IPS DF 4.7 (cell line): Measurements from ENCODE around the gene SLC39A11.
"Not testable (repeated sequence)": the region's sequence is repeated elsewhere in the genome, so short reads cannot be mapped to it uniquely, and the experiment has no call there.

Source experiments
- DNase-seq: peaks from one replicate; pipeline ENCODE4 v3.0.0-alpha.2; 2013; ENCODE audit warnings: low spot score; ENCODE audit errors: extremely low read depth

Gene SLC39A11

GRCh38 chr17:72719578-72720493 lies 372.7 kb downstream of the SLC39A11 start:
- no peak for DNase-seq

- no peak for DNase-seq
Observed at GRCh38 chr17:72719206-72719577, 373.3 kb downstream of the SLC39A11 start.

- no peak for DNase-seq
Observed at GRCh38 chr17:72717676-72718075, 374.8 kb downstream of the SLC39A11 start.

- no peak for DNase-seq
Observed at GRCh38 chr17:72717276-72717675, 375.2 kb downstream of the SLC39A11 start.

- DNase-seq, result no peak
Observed at GRCh38 chr17:72715906-72716572, 376.4 kb downstream of the SLC39A11 start.

GRCh38 chr17:72714357-72714966 lies 378.0 kb downstream of the SLC39A11 start:
- no peak for DNase-seq

GRCh38 chr17:72713701-72714100 lies 378.8 kb downstream of the SLC39A11 start:
- DNase-seq, result no peak

GRCh38 chr17:72711521-72712310 lies 380.8 kb downstream of the SLC39A11 start:
- no peak for DNase-seq

- no peak for DNase-seq
Observed at GRCh38 chr17:72710834-72711233, 381.7 kb downstream of the SLC39A11 start.

- no peak for DNase-seq
Observed at GRCh38 chr17:72710202-72710601, 382.3 kb downstream of the SLC39A11 start.

- not testable (repeated sequence) for DNase-seq
Observed at GRCh38 chr17:72708682-72709081, 383.8 kb downstream of the SLC39A11 start.

- DNase-seq, result no peak
Observed at GRCh38 chr17:72707881-72708280, 384.6 kb downstream of the SLC39A11 start.

- no peak for DNase-seq
Observed at GRCh38 chr17:72706396-72706981, 386.0 kb downstream of the SLC39A11 start.

- DNase-seq, result no peak
Observed at GRCh38 chr17:72705905-72706395, 386.5 kb downstream of the SLC39A11 start.

GRCh38 chr17:72702998-72703397 lies 389.5 kb downstream of the SLC39A11 start:
- no peak for DNase-seq

- DNase-seq, result no peak
Observed at GRCh38 chr17:72702136-72702735, 390.3 kb downstream of the SLC39A11 start.

GRCh38 chr17:72700226-72700625 lies 392.3 kb downstream of the SLC39A11 start:
- no peak for DNase-seq

GRCh38 chr17:72699545-72699944 lies 392.9 kb downstream of the SLC39A11 start:
- no peak for DNase-seq

- no peak for DNase-seq
Observed at GRCh38 chr17:72697602-72698146, 394.8 kb downstream of the SLC39A11 start.

- DNase-seq, result no peak
Observed at GRCh38 chr17:72696721-72697120, 395.8 kb downstream of the SLC39A11 start.
